Activated CD4-positive, alpha-beta T cell treated with anti-CD3 and anti-CD28 coated beads, Interleukin-2, amount 50 U/mL, for 1 hour (primary cell): ENCODE measurements around the gene SLC12A7.

Experiments
- DNase-seq: peaks from one replicate; pipeline ENCODE4 v3.0.0-alpha.2; 2020

The SLC12A7 gene

GRCh38 chr5:1045960-1046560 lies 65.8 kb downstream of the SLC12A7 start:
- no peak for DNase-seq

- DNase-seq, result no peak
Measured at GRCh38 chr5:1044117-1044516, 67.7 kb downstream of the SLC12A7 start.

DNA sequence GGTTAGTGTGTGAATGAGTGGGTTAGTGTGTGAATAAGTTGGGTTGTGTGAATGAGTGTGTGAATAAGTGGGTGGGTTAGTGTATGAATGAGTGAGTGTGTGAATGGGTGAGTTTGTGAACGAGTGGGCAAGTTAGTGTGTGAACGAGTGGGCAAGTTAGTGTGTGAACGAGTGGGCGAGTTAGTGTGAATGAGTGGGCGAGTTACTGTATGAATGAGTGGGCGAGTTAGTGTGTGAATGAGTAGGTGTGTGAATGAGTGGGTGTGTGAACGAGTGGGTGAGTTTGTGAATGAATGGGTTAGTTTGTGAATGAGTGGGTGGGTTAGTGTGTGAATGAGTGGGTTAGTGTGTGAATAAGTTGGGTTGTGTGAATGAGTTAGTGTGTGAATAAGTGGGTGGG lies 68.5 kb downstream of the SLC12A7 start:
- DNase-seq, result no peak

GRCh38 chr5:1042626-1043025 lies 69.2 kb downstream of the SLC12A7 start:
- DNase-seq, result no peak

- DNase-seq, result no peak
Measured at GRCh38 chr5:1041225-1042143, 70.4 kb downstream of the SLC12A7 start.

DNA sequence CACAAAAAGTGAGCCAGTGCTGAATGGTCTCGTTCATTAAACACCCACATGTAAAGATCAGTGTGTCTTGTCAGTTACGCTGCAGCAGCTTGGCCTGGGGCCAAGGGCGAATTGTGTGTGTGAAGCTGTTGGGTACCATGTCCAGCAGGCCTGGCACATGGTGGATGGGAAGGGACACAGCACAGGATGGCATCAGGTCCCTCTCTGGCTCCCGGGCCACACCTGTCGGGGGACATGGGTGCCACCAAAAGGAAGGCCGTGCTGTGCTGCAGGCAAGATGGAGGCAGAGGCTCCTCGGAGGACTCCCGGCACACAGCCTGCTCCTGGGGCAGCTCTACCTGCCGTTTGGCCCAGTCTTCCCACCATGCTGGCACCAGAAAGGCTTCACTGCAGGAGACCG lies 71.3 kb downstream of the SLC12A7 start:
- DNase-seq, result no peak

DNA sequence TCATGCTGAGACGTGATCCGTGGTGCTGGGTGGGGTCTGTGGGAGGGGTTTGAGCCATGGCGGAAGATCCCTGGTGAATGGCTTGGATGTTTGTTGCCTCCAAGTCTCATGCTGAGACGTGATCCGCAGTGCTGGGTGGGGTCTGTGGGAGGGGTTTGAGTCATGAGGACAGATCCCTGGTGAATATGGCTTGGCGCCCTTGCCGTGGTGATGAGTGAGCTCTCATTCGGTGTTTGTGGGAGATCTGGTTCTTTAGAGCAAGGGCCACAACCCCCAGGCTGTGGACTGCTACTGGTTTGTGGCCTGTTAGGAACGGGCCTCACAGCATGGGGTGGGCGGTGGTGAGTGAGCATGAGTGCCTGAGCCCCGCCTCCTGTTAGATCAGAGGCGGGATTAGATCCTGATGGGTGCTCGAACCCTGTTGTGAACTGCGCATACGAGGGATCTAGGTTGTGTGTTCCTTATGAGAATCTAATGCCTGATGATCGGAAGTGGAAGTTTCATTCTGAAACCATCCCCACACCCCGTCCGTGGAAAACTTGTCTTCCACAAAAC lies 72.1 kb downstream of the SLC12A7 start:
- DNase-seq, result no peak

DNA sequence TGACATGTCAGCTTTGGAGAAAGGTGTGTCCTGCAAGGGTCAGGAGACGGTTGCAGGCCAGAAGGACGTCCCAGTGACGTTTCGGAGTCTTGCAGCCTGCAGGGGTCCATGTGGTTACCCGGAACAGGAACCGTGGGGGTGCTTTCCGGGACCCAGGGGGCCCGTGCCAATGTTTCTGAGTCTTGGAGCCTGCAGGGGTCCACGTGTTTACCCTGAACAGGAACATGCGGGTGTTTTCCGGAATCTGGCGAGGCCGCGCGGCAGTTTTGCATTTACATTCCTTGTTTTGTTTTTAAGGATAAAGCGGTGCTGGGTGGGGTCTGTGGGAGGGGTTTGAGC lies 72.7 kb downstream of the SLC12A7 start:
- no peak for DNase-seq

GRCh38 chr5:1038417-1039209 lies 73.2 kb downstream of the SLC12A7 start:
- no peak for DNase-seq

- no peak for DNase-seq
Measured at GRCh38 chr5:1037671-1038416, 74.0 kb downstream of the SLC12A7 start.

DNA sequence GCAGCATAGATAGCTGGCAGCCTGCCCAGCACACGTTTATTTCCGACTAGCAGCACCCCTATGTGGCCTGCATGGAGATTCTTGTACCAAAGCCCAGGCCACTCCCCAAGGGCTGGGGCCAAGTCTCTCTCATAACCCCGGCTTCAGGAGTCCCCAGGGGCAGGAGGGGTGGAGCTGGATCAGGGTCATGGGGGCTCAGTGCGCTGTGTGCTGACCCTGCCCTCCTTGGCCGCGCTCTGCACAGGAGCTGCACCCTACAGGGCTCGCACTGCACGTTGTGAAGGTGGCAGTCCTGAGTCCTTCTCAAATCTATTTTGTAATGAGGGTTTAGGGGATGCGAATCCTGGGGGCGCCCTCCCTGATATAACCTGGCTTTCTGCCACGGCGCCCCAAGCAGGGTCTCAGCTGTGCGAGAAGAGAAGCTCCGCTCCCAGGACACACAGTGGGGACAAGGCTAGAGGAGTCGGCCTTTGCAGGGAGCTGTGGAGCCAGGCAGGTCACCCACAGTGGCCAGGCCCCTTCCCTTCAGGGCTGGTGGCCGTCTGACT lies 74.7 kb downstream of the SLC12A7 start:
- DNase-seq, result no peak

DNA sequence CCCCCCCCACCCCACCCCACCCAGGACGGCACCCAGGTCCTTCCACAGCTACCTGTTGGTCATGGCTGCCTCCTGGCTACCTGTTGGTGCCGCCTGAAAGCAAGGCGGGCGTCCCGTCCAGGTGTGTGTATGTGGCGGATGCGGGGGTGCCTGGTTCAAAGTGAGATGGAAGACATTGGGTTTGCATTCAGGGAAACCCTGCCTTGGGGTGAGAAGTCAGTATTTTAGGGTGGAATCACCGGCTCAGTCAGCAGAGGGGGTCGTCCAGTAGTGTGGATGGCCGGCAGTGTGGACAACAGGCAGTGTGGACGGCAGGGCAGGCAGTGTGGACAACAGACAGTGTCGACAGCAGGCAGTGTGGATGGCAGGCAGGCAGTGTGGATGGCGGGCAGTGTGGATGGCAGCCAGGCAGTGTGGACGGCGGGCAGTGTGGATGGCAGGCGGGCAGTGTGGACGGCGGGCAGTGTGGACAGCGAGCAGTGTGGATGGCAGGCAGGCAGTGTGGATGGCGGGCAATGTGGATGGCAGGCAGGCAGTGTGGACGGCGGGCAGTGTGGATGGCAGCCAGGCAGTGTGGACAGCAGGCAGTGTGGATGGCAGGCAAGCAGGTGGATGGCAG lies 75.2 kb downstream of the SLC12A7 start:
- DNase-seq, result no peak

DNA sequence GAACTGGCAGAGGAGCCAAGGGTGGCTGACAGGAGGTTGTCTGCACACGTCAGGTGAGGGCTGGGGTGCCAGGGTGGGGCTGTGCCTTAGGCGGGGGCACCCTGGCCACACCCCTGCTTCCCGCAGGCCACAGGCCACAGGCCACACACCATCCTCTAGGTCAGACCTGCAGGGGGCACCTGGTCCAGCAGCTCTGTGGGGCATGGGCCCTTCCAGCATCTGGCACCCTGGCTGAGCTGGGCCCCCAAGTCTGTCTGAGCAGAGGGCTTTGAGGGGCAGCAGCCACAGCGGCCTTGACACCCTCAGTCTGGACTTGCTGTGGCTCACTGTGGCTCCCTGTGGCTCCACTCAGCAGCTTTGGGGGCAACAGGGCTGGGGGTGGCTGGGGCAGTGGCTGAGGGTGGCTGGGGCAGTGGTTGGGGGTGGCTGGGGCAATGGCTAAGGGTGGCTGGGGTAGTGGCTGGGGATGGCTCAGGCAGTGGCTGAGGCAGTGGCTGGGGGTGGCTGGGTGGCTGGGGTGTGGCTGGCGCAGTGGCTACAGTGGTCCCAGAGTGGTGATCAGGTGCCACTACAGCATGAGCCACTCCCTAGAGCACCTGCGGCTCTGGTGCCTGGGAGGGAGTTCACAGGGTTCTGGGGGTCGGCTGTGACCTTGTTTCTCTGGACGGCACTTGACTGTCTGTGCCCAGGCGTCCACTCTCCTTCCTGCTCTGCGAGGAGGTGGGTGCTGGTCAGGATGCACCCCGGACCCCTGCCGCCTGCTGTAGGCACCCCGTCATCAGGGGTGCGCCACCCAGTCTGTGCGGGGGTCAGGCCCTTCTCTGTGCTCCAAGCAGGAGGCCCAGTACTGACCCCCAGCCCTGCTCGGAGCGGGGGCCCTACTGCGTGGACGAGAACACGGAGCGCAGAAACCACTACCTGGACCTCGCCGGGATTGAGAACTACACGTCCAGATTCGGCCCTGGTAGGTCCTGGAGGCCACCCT lies 76.2 kb downstream of the SLC12A7 start:
- DNase-seq, result no peak

DNA sequence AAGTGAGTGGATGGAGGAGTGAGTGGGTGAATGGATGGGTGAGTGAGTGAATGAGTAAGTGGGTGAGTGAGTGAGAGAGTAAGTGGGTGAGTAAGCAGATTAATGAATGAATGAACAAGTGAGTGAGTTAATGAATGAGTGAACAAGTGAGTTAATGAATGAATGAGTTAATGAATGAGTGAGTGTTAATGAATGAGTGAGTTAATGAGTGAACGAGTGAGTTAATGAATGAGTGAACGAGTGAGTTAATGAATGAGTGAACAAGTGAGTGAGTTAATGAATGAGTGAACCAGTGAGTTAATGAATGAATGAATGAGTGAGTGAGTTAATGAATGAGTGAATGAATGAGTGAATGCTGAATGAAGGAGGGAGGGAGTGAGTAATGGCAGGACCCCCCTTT lies 76.9 kb downstream of the SLC12A7 start:
- DNase-seq, result no peak

- DNase-seq, result no peak
Measured at GRCh38 chr5:1034421-1034905, 77.4 kb downstream of the SLC12A7 start.

DNA sequence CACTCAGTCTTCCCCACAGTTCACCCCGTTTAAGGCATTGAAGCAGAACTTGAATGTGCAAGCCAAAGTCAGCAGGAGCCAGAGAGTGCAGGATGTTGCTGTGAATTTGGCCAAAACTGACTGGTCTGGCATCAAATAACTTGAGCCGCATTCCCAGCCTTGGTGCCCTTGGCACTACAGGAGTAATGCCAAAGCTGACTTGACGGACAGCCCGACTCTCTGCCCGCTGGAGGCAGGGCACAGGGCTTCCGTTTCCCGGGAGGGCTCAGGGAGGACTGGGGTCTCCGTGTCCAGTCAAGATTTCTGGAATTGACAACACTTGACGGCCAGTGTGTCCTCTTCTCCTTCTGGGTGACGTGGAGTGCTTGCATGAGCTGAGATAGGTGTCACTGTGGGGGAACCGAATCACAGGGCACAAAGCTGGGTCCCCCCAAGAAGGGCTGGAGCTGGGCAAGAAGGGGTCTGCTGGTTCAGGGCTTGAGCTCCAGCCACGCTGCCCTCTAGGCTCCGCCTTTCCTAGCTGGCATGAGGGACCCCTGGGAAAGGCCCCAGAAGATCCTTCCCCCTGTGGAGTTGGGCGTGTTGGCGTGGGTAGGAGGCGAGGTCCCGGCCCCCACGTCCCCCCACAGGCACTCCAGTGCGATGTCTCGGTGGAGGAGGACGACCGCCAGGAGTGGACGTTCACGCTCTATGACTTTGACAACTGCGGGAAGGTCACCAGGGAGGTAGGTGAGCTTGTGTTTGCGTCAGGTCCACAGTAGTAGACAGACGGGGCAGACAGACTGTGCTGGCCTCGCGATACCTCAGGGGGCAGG lies 78.0 kb downstream of the SLC12A7 start:
- no peak for DNase-seq

DNA sequence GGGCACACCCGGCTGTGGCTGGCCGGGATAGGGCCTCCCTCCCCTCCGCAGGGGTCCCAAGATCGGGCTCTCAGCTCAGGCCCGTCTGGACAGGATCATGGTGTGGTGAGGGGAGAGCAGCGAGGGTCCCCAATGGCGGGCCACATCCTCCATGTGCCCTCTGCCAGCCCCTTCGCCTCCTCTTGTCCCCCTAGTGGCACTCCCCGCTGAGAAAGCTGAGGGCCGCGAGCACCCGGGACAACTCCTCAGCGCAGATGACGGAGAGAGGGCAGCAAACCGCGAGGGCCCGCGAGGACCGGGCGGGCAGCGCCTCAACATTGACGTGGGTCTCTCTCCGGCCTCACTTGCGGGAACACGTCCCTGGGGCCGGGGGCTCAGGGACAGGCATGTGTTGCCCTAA lies 78.7 kb downstream of the SLC12A7 start:
- DNase-seq, result no peak

DNA sequence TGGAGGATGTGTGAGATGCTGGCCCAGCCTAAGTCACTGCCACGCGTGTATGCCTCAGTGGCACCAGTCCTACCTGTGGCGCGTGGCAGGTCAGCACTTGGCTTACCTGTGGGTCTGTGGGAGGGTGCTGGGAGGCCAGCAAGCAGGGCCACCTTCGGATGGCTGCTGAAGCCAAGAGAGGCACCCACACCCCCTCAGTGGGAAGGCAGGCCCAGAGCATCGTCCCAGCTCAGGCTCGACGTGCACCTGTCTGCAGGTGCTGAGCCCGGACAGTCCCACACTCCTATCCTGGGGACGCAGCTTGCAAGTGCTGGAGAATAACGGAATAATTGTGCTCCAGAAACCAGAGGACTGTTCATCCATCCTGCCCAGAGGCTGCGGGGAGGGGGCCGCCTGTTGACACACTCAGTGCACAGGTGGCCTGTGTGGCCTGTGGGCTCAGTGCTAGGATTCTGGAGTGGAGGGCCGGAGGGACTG lies 79.3 kb downstream of the SLC12A7 start:
- no peak for DNase-seq

DNA sequence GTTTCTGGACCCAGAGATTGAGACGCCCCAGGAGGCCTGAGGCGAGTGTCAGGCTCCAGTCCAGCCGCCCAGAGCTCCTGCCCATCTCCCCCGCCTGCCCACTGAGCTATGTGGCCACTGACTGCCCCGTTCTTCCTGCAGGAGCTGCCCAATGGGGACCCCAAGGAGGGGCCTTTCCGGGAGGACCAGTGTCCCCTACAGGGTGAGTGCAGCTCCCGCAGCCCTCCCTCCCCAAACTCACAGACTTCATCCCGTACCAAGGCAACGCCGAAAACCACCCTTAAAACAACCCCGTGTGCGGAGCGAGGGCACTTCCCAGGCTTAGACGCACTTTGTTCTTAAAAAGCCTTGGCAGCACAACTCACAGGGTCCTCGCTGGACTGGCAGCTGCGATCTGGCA lies 79.9 kb downstream of the SLC12A7 start:
- DNase-seq, result no peak
